Measurements from ENCODE around the gene MCRIP1.
A peak's percentile ranks its signal among the peaks of the same experiment; 100 is the strongest.

GRCh38 chr17:81869221-81870130, 36.4 kb upstream of the MCRIP1 start:
- TF ChIP-seq CTCF (optimal IDR thresholded peaks at IDR 0.05 in 1 of 3, IDR thresholded peaks at IDR 0.05 in 1 of 3, conservative IDR thresholded peaks at IDR 0.05 in 1 of 3; ENCODE audit: extremely low read depth in 1 of 3, insufficient read depth in 2 of 3, low read length in 3 of 3) (peak; percentile 43 to 67 (median 59)), EZH2 (IDR thresholded peaks at IDR 0.05; ENCODE audit: low read length) (no peak)
